BJ (cell line): ENCODE measurements around the gene EDNRB. TPM values are rescaled to one million over a fixed set of nuclear protein-coding genes. Genes with fewer than 3 reads are reported as not detected.

Source experiments
- CTCF ChIA-PET: fragments of 350-600 bp; formaldehyde crosslinking; extraction: SDS; loops from one replicate; lab custom pipeline; 2021; ENCODE audit warnings: antibody characterized with exemption, inconsistent platforms; lab: Yijun Ruan, JAX
- POLR2A ChIA-PET: fragments of 300-600 bp; sonication (Branson Sonifier 250); formaldehyde crosslinking; extraction: SDS; loops from one replicate; lab custom pipeline; 2021; ENCODE audit warnings: antibody characterized with exemption; lab: Charles Lee
- DNase-seq: peaks from one replicate; pipeline ENCODE4 v3.0.0-alpha.2; 2011; ENCODE audit warnings: low read depth
- H3K27me3 ChIP-seq: 2 replicates; pipeline ENCODE4 v1.6.0; 2011; ENCODE audit warnings: low read length; ENCODE audit not compliant: control insufficient read depth, insufficient read depth
- H3K36me3 ChIP-seq: 2 replicates; pipeline ENCODE4 v1.5.1; 2011; ENCODE audit warnings: low read length; ENCODE audit not compliant: control insufficient read depth, insufficient read depth
- H3K4me3 ChIP-seq: 2 replicates; pipeline ENCODE4 v1.5.1; 2011; ENCODE audit warnings: low read depth, mild to moderate bottlenecking, control low read depth, low read length
- polyA plus RNA-seq: library from polyadenylated mRNA; depleted of rRNA; stranded (reverse); fragments of >200 nt; gene quantifications from 2 replicates; pipeline ENCODE4 v1.2.3, GENCODE V29; 2011
- TF ChIP-seq, protein P1 (sequence below): IDR thresholded peaks from 2 replicates; pipeline ENCODE4 v1.5.1; 2011; ENCODE audit warnings: low read depth, mild to moderate bottlenecking, control low read depth, inconsistent platforms, low read length, moderate library complexity; ENCODE audit not compliant: insufficient read depth

EDNRB gene
- polyA plus RNA-seq, 1 experiment: not detected

GRCh38 chr13:77892491-77892890 lies 26.1 kb downstream of the EDNRB start:
- TF ChIP-seq, protein P1, sequence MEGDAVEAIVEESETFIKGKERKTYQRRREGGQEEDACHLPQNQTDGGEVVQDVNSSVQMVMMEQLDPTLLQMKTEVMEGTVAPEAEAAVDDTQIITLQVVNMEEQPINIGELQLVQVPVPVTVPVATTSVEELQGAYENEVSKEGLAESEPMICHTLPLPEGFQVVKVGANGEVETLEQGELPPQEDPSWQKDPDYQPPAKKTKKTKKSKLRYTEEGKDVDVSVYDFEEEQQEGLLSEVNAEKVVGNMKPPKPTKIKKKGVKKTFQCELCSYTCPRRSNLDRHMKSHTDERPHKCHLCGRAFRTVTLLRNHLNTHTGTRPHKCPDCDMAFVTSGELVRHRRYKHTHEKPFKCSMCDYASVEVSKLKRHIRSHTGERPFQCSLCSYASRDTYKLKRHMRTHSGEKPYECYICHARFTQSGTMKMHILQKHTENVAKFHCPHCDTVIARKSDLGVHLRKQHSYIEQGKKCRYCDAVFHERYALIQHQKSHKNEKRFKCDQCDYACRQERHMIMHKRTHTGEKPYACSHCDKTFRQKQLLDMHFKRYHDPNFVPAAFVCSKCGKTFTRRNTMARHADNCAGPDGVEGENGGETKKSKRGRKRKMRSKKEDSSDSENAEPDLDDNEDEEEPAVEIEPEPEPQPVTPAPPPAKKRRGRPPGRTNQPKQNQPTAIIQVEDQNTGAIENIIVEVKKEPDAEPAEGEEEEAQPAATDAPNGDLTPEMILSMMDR: no peak
- Histone ChIP-seq H3K27me3 (no peaks in the 10 kb centered on the region), H3K4me3 (no peak overlapping the region), H3K36me3 (no peaks in the 10 kb centered on the region)
- POLR2A ChIA-PET: no interaction called here
- no peak for DNase-seq
- CTCF ChIA-PET: no interaction called here

DNA sequence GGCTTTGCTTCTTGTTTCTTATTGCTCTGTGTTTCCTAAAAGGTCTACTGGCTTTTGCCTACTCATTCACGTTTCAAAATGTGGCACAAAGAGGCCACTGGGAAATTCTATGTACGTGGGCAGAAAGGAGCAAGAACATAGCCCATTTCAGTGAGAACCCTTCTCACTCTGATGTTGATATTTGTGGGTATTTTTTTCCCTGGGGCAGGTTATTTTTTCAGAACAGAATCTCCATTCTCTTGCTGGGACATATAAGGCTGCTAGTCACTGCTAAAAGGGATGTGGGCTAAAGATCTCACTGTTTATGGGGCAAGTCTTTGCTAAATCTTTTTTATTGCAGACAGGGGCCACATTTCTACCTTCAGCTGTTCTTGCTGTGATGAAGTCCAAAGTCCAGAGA lies 27.1 kb downstream of the EDNRB start:
- H3K27me3 ChIP-seq: no peaks in the 10 kb centered on the region
- no peaks in the 10 kb centered on the region for H3K36me3 ChIP-seq
- CTCF ChIA-PET: no interaction called here
- POLR2A ChIA-PET: no interaction called here
- no peak for DNase-seq
- H3K4me3 ChIP-seq: no peak overlapping the region
- TF ChIP-seq, protein P1: no peak

- no peak for DNase-seq
- no peaks in the 10 kb centered on the region for H3K36me3 ChIP-seq
- no peaks in the 10 kb centered on the region for H3K27me3 ChIP-seq
- no peak overlapping the region for H3K4me3 ChIP-seq
- POLR2A ChIA-PET: no interaction called here
- TF ChIP-seq, protein P1: no peak
- CTCF ChIA-PET: no interaction called here
These were observed 27.6 kb downstream of the EDNRB start for GRCh38 chr13:77891041-77891440.

DNA sequence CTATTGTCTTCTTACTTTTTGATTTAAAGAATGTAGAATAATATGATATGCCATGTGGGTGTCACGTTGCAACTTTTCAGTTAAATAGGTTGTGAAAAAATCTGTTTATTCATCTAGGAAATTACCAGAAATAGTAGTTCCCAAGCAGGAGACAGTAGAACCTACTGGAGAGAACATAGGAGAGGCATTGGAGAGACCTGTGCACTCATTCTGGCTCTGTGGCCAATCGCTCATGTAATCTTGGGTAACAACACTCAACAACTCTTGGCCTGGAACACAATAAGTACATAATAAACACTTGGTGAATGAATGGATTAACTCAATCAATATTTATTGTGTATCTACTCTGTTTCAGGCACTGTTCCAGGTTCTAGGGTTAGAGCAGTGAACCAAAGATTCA lies 35.3 kb downstream of the EDNRB start:
- DNase-seq: no peak
- no peaks in the 10 kb centered on the region for H3K27me3 ChIP-seq
- POLR2A ChIA-PET: no interaction called here
- no peak overlapping the region for H3K4me3 ChIP-seq
- CTCF ChIA-PET: no interaction called here
- H3K36me3 ChIP-seq: no peaks in the 10 kb centered on the region
- TF ChIP-seq, protein P1: no peak

DNA sequence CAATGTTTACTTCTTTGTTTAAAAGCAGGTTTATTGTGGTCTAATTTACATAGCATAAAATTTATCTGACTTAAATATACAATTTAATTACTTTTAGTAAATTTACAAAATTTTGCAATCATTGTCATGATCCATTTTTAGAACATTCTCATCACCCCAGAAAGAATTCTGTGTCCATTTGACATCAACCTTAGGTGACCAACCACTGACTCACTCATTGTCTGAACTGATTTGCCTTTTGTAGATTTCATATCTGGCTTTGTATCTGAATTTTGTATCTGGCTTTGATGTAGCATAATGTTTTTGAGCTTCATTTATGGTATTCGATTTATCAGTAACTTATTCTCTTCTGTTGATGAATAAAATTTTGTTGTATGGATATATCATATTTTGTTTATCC lies 40.4 kb downstream of the EDNRB start:
- no peak overlapping the region for H3K4me3 ChIP-seq
- DNase-seq: no peak
- no peaks in the 10 kb centered on the region for H3K36me3 ChIP-seq
- CTCF ChIA-PET: no interaction called here
- TF ChIP-seq, protein P1: no peak
- no peaks in the 10 kb centered on the region for H3K27me3 ChIP-seq
- POLR2A ChIA-PET: no interaction called here
